Measurements from ENCODE around the gene AMMECR1.

DNA sequence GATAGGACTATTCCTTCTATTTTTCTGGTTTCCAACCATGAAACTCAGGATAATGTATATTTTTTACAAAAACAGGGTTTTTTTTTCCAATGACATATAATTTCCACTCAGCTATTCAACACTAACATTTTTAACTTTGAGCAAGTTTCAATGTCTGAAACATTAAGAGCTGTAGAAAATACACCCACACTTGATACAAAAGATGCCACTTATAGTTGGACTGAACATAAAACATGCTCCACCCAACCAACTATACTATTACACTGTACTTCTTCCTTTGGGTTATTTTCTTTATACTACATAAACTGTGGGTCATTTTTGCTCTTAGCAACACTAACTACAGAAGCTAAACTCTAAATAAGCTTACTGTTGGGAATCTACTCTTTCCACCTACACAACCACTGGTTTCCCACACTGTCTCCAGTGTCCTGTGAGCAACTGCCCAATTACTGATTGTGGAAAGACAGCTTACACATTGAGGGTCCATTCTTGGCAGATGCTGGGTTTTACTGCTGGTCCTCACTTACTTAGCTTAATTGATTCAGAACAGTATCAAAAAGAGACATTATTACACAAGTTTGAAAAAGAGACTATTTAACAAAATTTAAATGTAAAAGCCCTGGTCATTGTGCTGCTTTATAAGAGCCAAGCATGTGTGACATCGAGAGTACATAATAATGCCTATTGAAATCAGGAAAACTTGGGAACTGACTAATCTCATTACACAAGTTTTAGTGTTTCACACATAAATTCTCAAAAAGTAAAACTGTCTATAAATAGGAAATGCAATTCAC, 6.3 kb downstream of the AMMECR1 start:
- TF ChIP-seq LEF1 (IDR thresholded peaks at IDR 0.05; ENCODE audit: borderline replicate concordance) (no peak), FOXA1 (IDR thresholded peaks at IDR 0.05) (no peak), SP1 (IDR thresholded peaks at IDR 0.05) (no peak), PKNOX1 (IDR thresholded peaks at IDR 0.05) (no peak), BHLHE40 (IDR thresholded peaks at IDR 0.05; ENCODE audit: borderline replicate concordance) (no peak), FOXM1 (IDR thresholded peaks at IDR 0.05; ENCODE audit: borderline replicate concordance) (no peak)
